HG03159 (cell line): ENCODE data around the gene TMEM238L.
"Not testable (repeated sequence)": the region's sequence is repeated elsewhere in the genome, so short reads cannot be mapped to it uniquely, and the experiment has no call there.

ENCODE experiments used
- ATAC-seq: cut with Tn5 transposase; IDR thresholded peaks from one replicate; pipeline ENCODE4 v1.9.1; 2021; ENCODE audit warnings: mild to moderate bottlenecking, moderate library complexity; ENCODE audit not compliant: unreplicated experiment

Gene TMEM238L, protein sequence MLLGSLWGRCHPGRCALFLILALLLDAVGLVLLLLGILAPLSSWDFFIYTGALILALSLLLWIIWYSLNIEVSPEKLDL

DNA sequence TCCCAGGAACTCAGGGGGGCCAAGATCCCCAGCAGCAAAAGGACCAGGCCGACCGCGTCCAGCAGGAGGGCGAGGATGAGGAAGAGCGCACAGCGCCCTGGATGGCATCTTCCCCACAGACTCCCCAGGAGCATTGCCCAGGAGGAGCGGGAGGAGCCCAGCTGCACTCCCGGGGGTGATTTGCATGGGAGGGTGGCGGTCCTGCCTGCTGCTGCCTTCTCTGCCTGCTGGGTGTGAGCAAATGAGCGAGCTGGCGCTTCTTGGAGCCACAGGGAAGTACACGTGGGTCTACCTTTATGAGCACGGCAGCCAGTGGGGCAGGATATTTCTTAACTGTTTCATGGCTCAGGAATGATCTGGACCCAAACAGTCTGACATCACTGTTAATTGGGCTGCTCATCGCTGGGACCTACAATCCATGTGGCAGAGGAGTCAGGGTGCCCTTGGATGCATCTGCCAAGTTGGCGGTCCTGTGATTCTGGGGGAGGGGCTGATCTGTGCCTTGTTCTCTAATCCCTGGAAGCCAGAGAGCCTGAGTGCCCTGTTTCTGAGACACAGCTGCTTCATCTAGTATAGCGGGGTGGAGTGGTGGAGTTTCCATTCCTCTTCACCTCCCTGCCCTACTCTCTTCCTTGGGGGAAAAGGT is at the start of gene TMEM238L:
TMEM238L (minus strand) TSS at position 270 of the 646 bp plus-strand sequence; CDS start at position 134, 136 bp downstream.
- ATAC-seq: no peak

DNA sequence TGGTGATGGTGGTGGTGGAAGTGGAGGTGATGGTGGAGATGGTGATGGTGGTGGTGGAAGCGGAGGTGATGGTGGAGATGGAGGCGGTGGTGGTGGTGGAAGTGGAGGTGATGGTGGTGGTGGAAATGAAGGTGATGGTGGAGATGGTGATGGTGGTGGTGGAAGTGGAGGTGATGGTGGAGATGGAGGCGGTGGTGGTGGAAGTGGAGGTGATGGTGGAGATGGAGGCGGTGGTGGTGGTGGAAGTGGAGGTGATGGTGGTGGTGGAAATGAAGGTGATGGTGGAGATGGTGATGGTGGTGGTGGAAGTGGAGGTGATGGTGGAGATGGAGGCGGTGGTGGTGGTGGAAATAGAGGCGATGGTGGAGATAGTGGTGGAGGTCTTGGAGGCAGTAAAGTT is 42.7 kb upstream of the TMEM238L start:
- not testable (repeated sequence) for ATAC-seq

- ATAC-seq: no peak
These were observed 41.5 kb upstream of the TMEM238L start for GRCh38 chr17:10845388-10845751.

- ATAC-seq: peak; percentile 94
These were observed 40.9 kb upstream of the TMEM238L start for GRCh38 chr17:10844621-10845387.

DNA sequence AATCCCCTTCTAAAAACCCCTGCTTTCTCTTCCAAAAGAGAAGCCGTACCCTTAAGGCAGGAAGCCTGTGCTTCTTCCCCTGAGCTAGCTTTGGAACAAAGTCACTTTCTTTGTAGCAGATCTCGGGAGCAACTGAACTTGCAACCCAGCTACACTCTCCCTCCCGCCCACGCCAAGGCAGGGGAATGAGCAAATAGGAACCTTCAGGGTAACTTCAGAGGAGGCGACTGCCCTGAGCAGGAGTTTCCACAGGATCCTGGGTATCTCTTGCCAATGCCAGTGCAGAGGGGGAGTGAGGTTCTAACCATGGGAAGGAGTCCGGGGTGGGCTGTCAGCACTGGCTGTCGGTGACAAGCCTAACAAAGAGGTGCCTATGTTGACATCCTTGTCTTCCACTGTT is 39.9 kb upstream of the TMEM238L start:
- no peak for ATAC-seq

DNA sequence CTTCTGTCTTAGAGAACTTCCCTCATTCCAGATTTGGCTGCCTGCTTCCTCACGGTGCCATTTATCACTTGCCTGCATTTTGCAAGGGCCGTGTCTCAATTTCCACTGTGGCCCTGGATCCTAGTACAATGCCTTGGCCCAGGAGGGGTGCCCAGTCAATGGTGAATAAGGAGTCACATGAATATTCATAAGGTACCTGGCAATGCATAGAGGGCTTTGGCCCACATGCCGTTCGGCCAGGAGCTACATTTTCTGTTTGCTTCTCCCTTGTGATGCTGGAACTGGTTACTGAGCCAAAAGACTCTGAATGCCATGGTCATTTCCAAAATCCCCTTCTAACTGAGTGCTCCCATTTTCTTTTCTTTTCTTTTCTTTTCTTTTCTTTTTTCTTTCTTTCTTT is 38.8 kb upstream of the TMEM238L start:
- ATAC-seq: no peak

DNA sequence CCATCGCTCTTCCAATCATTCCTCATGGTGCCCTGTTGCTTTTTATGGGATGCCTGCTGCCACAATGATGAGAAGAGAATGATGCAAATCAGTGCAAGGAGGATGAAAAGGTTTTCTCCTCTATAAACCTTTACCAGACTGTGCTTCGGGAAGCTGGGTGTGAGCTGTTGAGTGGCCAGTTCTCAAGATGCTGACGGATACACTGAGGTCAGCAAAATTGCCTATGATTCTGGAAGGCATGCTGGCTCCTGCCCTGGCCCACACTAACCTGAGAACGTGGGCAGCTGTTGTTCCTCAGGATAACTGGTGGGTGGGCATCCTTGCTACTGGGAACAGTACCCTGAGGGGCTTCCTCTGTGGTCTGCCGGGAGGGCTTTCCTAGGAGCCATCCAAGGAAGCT is 34.8 kb upstream of the TMEM238L start:
- no peak for ATAC-seq

DNA sequence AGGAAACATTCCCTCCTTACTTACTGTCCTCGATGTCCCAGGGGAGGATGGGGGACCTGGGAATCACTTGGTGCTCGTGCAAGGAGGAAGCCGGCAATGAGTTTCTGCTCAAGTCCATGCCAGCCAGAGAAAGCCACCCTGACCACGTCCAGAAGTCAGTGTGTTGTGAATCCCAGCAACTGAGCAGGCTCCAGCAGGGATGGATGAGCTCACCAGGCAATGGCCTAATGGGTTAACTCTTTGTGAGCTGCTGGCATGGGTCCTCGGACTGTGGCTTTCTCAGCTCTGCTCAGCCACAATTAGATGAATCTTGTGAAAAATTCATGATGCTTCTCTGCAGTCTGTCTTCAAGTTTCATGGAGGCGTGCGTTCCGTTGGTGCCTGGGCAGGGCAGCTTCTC is 34.0 kb upstream of the TMEM238L start, which contains the start of gene PIRT:
PIRT (minus strand) TSS at position 167 of the 400 bp plus-strand sequence. CDS start 12,442 bp downstream, outside the sequence.
- ATAC-seq: no peak

DNA sequence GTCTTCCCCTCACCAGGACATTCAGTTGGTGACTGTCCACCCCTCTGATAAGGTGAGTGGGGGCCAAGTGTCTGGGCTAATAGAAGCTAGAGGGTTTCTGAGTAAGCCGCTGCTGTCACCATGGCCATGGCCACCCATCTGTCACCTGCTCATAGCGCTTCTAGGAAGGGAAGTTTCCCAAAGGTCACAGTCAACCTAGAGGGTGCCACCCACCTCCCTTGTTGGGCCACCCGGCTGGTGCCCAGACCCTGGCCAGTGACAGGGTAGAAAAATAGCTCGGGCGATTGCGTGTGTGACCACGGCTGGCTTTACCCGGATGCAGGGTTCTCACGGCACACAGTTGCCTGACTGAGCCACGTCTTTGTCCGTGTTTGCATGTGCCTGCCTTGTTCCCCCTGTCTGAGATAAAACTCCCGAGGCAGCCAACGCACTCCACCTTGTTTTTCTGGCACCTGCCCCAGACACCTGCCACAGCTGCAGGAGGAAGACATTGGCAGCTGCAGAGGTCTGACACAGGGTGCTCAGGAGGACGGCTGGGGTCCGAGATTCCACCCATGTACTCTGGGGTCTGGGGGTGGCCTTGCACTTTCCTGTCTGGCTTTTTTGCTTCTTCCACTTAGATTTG is 33.2 kb upstream of the TMEM238L start:
- no peak for ATAC-seq

GRCh38 chr17:10836145-10836544 is 32.2 kb upstream of the TMEM238L start:
- ATAC-seq: no peak

DNA sequence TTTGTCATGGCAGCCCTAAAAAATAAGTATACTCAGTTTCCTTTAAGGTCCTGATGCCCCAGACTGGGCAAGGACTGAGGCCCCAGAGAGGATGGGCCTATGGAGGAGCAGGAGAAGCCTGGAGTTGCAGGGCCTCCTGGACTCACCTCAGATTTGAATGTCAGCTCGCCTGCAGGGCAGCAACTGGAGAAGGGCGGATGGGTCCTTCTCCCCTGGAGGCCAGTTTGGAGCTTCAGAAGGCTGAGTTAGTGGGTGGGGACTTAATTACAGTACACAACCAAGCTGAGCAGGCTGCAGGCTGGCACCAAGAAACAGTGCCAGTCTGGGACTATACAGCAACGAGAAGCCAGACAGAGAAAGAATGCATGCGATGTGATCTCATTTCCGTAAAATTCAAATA is 27.8 kb upstream of the TMEM238L start:
- no peak for ATAC-seq

DNA sequence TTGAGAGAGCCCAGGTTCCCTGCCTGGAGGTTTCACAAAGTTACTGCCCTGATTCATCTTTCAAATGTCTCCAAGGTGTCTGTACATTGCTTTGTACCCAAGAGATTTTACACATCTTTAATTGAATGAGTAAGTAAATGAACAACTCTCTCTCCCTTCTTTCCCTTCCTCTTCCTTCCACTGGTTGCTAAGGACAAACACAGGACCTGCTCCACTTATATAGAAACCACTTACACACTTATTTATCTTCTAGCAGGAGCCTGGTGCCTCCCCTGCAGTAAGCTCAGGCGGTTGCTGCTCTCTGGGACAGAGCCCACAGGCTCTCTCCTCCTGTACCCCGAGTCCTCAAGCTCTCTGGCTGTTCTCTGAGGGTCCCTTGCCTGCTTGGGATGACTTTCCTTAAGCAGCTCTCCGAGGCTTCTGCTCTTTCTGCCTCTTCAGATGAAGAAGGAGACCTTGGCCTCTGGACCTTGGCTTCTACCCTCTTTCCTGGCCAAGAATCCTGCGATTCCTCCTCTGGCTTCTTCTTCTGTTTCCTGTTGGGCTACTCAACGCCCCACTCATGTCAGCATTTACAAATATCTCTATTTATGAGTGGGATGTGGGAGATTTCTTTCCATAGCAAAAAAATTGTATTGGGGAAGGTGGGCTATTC is 24.1 kb upstream of the TMEM238L start:
- ATAC-seq: no peak

DNA sequence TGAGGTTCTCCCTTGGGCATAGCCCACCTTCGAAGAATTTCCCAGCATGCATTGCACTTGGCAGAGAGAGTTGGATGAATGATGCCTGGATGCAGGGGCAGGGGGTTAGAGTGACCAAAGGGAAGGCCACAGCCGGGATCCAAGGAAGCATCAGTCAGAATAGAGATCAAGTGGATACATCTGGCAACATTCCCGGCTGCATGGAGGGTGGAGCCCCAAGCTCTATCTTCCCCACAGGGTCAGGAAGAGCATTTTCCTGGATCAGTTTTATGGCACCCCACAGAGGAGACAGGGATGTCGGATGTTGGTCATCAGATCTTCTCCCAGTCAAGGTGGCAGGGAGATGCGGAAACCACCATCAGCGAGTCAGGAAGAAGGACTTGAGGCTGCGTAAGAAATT is 21.0 kb upstream of the TMEM238L start:
- no peak for ATAC-seq

GRCh38 chr17:10821770-10822169 is 17.9 kb upstream of the TMEM238L start:
- no peak for ATAC-seq

GRCh38 chr17:10821054-10821453 is 17.2 kb upstream of the TMEM238L start:
- ATAC-seq: no peak

- no peak for ATAC-seq
These were observed 11.4 kb upstream of the TMEM238L start for GRCh38 chr17:10815319-10815718.

GRCh38 chr17:10814075-10814474 is 10.2 kb upstream of the TMEM238L start:
- ATAC-seq: no peak

DNA sequence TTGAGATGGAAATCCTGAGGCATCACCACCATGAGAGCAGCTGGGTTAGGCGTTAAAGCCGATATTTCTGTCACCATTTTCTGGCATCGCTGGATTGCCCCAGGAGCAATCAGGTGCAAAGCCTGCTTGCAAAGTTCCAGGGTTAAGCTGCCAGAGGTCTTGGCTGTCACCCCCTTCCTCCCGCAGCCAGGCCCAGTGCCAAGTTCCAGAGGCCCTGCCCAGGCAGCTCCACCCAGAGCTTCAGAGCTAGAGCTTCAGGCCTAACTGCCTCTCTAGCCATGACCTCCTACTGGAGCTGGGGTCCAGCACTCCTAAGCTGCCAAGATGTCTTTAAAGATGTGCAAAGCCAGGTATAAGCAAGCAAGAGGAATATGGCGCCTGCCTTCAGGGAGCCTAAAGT is 8.8 kb upstream of the TMEM238L start:
- no peak for ATAC-seq

DNA sequence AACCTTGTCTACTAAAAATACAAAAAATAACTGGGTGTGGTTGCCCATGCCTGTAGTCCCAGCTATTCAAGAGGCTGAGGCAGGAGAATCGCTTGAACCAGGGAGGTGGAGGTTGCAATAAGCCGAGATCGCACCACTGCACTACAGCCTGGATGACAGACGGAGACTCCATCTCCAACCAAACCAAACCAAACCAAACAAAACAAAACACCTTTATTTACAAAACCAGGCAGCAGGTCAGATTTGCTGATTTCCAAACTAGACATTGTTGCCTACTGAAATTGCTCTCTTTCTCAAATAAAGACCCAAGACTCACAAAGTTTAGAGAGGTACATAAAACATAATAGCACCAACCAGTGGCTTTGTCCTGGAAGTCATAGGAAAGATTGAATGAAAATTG is 5.7 kb upstream of the TMEM238L start:
- no peak for ATAC-seq

GRCh38 chr17:10807704-10808128 is 3.8 kb upstream of the TMEM238L start:
- ATAC-seq: no peak

DNA sequence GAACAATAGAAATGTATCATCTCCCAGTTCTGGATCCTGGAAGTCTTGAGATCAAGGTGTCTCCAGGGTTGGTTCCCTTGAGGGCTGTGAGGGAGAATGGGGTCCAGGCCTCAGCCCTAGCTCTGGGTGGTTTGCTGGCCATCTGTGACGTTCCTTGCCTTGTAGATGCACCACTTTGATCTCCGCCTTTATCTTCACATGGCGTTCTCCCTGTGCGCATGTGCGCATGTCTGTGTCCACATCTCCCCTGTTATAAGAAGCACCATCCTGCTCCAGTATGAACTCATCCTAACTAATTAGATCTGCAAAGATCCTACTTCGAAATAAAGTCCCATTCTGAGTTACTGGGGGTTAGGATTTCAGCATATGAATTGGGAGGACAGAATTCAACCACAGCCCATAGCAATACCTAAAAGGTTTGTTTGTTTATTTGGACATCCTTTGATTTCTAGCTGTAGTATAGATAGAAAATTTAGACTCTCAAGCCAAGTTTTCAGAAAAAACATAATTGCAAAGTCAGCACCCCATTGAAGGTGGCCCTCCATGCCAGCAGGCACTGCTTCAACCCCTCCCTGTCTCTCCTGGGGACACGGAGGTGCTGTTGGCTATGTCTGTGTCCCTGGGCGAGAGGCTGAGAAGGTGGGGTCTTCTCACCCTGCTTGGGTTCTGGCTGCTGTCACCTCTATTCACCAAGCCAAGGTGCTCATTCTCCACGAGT is 2.8 kb upstream of the TMEM238L start:
- no peak for ATAC-seq
